ENCODE data around the gene PNLDC1. TPM values are rescaled to one million over a fixed set of nuclear protein-coding genes. Genes with fewer than 3 reads are reported as not detected.
"Not testable (repeated sequence)": the region's sequence is repeated elsewhere in the genome, so short reads cannot be mapped to it uniquely, and the experiment has no call there.

Gene PNLDC1
- total and polyA plus RNA-seq, 7 donors: 0.13 to 1.1 (median 0.71) TPM; not detected in 4

- DNase-seq: no peak
- H3K4me3 ChIP-seq: no peak overlapping the region
- H3K27ac ChIP-seq: no peak overlapping the region
- no peaks in the 10 kb centered on the region for H3K4me1 ChIP-seq
- peaks cover 0 to 4% (median 0%) of the 10 kb centered on the region in 4 donors for H3K36me3 ChIP-seq
- WGBS, 2 donors: 83 to 93% methylated on average over 6 of the region's 6 CpGs
- TF ChIP-seq POLR2AphosphoS5 (IDR thresholded peaks at IDR 0.05): no peak
- TF ChIP-seq EP300 (IDR thresholded peaks at IDR 0.05): no peak
- TF ChIP-seq CTCF (IDR thresholded peaks at IDR 0.05): no peak
- TF ChIP-seq POLR2A (IDR thresholded peaks at IDR 0.05): no peak
- no peaks in the 10 kb centered on the region for H3K9me3 ChIP-seq
- H3K27me3 ChIP-seq: no peaks in the 10 kb centered on the region
- intact Hi-C loops (cut with DNase I): no loop called here
These were observed 8.6 kb downstream of the PNLDC1 start for GRCh38 chr6:159808647-159809046.

DNA sequence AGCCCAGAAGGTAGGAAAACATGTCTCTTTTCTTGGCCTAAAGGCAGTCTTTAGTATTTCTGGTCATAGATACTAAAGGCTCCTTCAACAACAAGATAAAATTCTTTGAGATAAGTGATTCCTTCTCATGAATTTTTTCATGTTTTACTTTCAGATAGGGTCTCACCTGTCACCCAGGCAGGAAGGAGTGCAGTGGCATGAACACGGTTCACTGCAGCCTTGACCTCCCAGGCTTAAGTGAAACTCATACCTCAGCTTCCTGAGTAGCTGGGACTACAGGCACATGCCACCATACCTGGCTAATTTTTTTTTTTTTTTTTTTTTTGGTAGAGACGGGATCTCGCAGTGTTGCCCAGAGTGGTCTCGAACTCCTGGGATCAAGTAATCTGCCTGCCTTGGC is 9.1 kb downstream of the PNLDC1 start:
- Histone ChIP-seq H3K27ac (no peak overlapping the region), H3K4me1 (no peaks in the 10 kb centered on the region), H3K36me3 (peaks cover 0 to 4% (median 0%) of the 10 kb centered on the region in 4 donors), H3K9me3 (no peaks in the 10 kb centered on the region), H3K4me3 (no peak overlapping the region), H3K27me3 (no peaks in the 10 kb centered on the region)
- TF ChIP-seq POLR2A (IDR thresholded peaks at IDR 0.05) (no peak), EP300 (IDR thresholded peaks at IDR 0.05) (no peak), POLR2AphosphoS5 (IDR thresholded peaks at IDR 0.05) (no peak), CTCF (IDR thresholded peaks at IDR 0.05) (no peak)
- 88 to 96% methylated on average over 4 of the region's 4 CpGs for WGBS, 2 donors
- no peak for DNase-seq
- intact Hi-C loops (cut with DNase I): no loop called here

DNA sequence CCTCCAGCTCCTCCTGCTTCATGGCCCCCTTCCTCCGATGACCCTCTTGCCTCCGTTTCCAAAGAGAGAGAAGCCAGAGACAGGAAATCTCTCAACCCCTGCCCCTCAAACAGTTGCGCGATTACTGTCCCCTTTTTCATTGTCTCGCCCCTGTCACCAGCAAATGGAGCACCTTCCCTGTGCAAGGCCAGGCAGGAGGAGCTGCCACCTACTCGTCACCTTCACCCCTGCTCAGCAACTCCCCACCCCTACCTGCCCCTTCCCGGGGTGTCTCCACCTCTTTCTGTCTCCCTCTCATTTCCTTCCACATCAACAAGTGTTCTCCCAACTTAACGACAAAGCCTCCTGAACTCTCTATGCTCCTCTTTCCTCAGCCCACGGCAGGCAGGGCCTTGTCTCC is 13.7 kb downstream of the PNLDC1 start:
- Histone ChIP-seq H3K27me3 (no peaks in the 10 kb centered on the region), H3K27ac (no peak overlapping the region), H3K4me3 (no peak overlapping the region), H3K9me3 (no peaks in the 10 kb centered on the region), H3K36me3 (no peaks in the 10 kb centered on the region), H3K4me1 (no peaks in the 10 kb centered on the region)
- no peak for DNase-seq
- 90 to 91% methylated on average over 9 of the region's 9 CpGs for WGBS, 2 donors
- intact Hi-C loops (cut with DNase I): no loop called here
- TF ChIP-seq EP300 (IDR thresholded peaks at IDR 0.05) (no peak), CTCF (IDR thresholded peaks at IDR 0.05) (no peak), POLR2AphosphoS5 (IDR thresholded peaks at IDR 0.05) (no peak), POLR2A (IDR thresholded peaks at IDR 0.05) (no peak)

DNA sequence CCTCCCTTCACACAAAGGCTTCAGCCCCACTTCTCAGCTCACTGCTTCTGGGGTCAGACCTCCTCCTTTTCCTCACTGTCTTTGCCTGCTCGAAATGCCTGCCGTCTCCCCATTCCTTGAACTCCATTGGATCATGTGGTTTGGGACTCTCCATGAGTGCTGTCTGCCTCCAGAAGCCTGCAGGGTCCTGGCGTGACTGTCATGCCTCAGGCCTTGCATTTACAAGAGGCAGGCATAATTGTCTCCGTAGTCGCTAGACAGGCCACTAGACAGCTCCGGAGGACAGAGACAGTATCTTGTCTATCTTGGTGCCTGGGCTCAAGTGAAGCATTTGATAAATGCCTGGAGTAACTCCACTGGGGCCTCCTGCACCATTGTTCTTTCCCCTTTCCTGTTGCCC is 15.3 kb downstream of the PNLDC1 start:
- Histone ChIP-seq H3K36me3 (no peaks in the 10 kb centered on the region), H3K4me1 (no peaks in the 10 kb centered on the region), H3K27ac (no peak overlapping the region), H3K27me3 (no peaks in the 10 kb centered on the region), H3K4me3 (no peak overlapping the region), H3K9me3 (no peaks in the 10 kb centered on the region)
- 83 to 87% methylated on average over 6 of the region's 6 CpGs for WGBS, 2 donors
- DNase-seq: no peak
- intact Hi-C loops (cut with DNase I): no loop called here
- no peak for TF ChIP-seq CTCF (IDR thresholded peaks at IDR 0.05)
- TF ChIP-seq POLR2AphosphoS5 (IDR thresholded peaks at IDR 0.05): no peak
- no peak for TF ChIP-seq POLR2A (IDR thresholded peaks at IDR 0.05)
- no peak for TF ChIP-seq EP300 (IDR thresholded peaks at IDR 0.05)

DNA sequence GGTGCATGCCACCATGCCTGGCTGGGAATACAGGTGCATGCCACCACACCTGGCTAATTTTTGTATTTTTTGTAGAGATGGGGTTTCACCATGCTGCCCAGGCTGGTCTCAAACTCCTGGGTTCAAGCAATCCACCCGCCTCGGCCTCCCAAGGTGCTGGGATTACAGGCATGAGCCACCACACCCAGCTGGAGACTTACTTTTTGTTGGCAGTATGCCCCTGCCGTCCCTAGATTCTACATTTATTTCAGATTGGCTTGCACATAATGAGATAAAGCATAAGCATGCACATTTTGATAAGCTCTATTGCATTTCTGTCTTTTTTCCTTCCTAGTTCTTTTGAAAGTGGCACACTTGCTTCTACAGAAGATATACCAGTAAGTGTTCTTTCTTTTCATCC is 16.7 kb downstream of the PNLDC1 start:
- 23 to 67% methylated on average over 3 of the region's 3 CpGs for WGBS, 2 donors
- H3K4me3 ChIP-seq; H3K9me3 ChIP-seq; intact Hi-C loops (cut with DNase I); DNase-seq; H3K27me3 ChIP-seq; H3K36me3 ChIP-seq; H3K27ac ChIP-seq; H3K4me1 ChIP-seq: not testable (repeated sequence)

All from sigmoid colon (tissue), 7 donors.